Measurements from ENCODE around the gene PDE4C.
A peak's percentile ranks its signal among the peaks of the same experiment; 100 is the strongest.

PDE4C gene

GRCh38 chr19:18254546-18255503, 28.6 kb upstream of the PDE4C start:
- DNase-seq: no peak

GRCh38 chr19:18253716-18254115, 27.5 kb upstream of the PDE4C start:
- no peak for DNase-seq

- no peak for DNase-seq
Measured at GRCh38 chr19:18253130-18253529, 26.9 kb upstream of the PDE4C start.

- DNase-seq: no peak
Measured at GRCh38 chr19:18252370-18252717, 26.1 kb upstream of the PDE4C start.

GRCh38 chr19:18251587-18252369, 25.5 kb upstream of the PDE4C start:
- DNase-seq: peak; percentile 73

- no peak for DNase-seq
Measured at GRCh38 chr19:18249834-18250233, 23.6 kb upstream of the PDE4C start.

- no peak for DNase-seq
Measured at GRCh38 chr19:18245297-18245696, 19.1 kb upstream of the PDE4C start.

GRCh38 chr19:18239303-18239702, 13.1 kb upstream of the PDE4C start:
- no peak for DNase-seq

GRCh38 chr19:18234194-18234593, 8.0 kb upstream of the PDE4C start:
- no peak for DNase-seq

GRCh38 chr19:18233224-18233825, 7.1 kb upstream of the PDE4C start:
- peak; percentile 16 for DNase-seq

GRCh38 chr19:18232540-18233223, 6.4 kb upstream of the PDE4C start:
- DNase-seq: no peak

- DNase-seq: no peak
Measured at GRCh38 chr19:18231775-18232174, 5.5 kb upstream of the PDE4C start.

- DNase-seq: no peak
Measured at GRCh38 chr19:18230941-18231734, 4.9 kb upstream of the PDE4C start.

GRCh38 chr19:18229915-18230314, 3.7 kb upstream of the PDE4C start:
- no peak for DNase-seq

- DNase-seq: no peak
Measured at GRCh38 chr19:18229474-18229873, 3.2 kb upstream of the PDE4C start.

GRCh38 chr19:18227781-18228271, 1.6 kb upstream of the PDE4C start:
- no peak for DNase-seq

GRCh38 chr19:18226956-18227780, 930 bp upstream of the PDE4C start:
- no peak for DNase-seq

GRCh38 chr19:18225355-18225701, 910 bp downstream of the PDE4C start:
- DNase-seq: no peak

- peak; percentile 71 for DNase-seq
Measured at GRCh38 chr19:18224525-18225354, 1.5 kb downstream of the PDE4C start.

GRCh38 chr19:18223860-18224524, 2.2 kb downstream of the PDE4C start:
- no peak for DNase-seq
